ENCODE measurements around the gene FIGN.

GRCh38 chr2:163572850-163573249 is 163.0 kb downstream of the FIGN start:
- no peak for TF ChIP-seq CTCF (IDR thresholded peaks at IDR 0.05; ENCODE audit: borderline replicate concordance, extremely low read depth, low read length, poor library complexity, severe bottlenecking)
- TF ChIP-seq EZH2 (IDR thresholded peaks at IDR 0.05; ENCODE audit: borderline replicate concordance, low read depth, low read length, severe bottlenecking), result no peak

Data from DND-41 (cell line).